HG03432 (cell line): Measurements from ENCODE around the gene NUTM2E.
"Not testable (repeated sequence)": the region's sequence is repeated elsewhere in the genome, so short reads cannot be mapped to it uniquely, and the experiment has no call there.

Source experiments
- ATAC-seq: cut with Tn5 transposase; IDR thresholded peaks from one replicate; pipeline ENCODE4 v1.9.1; 2021; ENCODE audit warnings: mild to moderate bottlenecking, moderate library complexity; ENCODE audit not compliant: unreplicated experiment

NUTM2E gene

DNA sequence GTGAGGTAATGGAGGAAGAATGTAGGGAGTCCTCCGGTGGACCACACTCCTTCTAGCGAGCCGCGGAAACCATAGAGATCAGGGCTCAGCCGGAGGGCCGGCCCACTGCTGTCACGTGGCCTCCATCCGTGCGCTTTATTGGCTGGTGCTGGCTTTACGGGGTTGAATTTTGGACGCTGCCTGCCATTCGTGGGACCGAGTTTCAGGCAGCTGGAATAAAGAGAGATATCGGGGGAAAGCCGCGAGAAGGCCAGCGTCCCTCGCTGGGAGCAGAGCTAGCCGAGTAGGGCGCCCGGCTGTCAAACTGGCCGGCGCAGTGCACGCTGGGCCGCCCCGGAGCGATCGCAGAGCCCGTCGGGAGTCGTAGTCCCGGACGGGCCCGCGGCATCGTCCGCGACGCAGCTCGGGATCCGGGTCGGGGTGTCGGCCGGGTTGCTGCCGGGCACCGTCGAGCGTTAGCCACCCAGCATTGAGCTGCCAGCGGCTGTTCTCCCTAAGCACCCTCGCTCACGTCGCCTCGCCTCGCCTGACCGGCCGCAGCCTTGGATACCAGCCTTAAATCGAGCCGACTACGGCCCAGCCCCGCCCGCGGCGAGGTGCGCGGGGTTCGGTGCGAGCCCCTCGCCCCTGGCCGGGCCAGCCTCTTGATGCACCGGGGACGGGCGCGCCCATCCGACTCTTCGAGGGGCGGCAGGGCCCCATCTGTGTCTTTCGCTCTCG lies at the start of gene NUTM2E:
NUTM2E (plus strand) TSS at position 244 of the 720 bp plus-strand sequence. CDS start 15,002 bp downstream, outside the sequence.
- peak; percentile 94 for ATAC-seq

- ATAC-seq: not testable (repeated sequence)
These were observed 48.5 kb upstream of the NUTM2E start for GRCh38 chr10:79777997-79778396.

- peak; percentile 81 for ATAC-seq
These were observed 47.1 kb upstream of the NUTM2E start for GRCh38 chr10:79779310-79779938.

DNA sequence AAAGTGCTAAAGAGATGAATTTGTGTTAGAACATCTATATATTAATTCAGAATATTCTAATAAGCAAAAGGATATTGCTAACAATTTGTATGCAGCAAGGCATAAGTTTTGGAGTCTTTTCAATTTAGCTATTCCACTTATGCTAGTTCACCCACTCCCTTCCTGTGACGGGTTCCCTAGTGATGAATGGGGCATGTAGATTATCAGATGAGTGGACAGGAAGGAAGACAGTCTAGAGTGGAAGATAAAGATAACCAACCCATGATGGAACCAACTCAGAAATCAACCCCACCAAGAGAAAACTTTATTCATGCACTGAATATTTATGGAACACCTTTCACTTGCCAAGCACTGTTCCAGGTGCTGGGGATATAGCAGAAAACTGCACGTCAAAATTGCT lies 46.5 kb upstream of the NUTM2E start:
- not testable (repeated sequence) for ATAC-seq

- not testable (repeated sequence) for ATAC-seq
These were observed 45.0 kb upstream of the NUTM2E start for GRCh38 chr10:79781584-79781983.

GRCh38 chr10:79787455-79787952 lies 39.0 kb upstream of the NUTM2E start:
- not testable (repeated sequence) for ATAC-seq

DNA sequence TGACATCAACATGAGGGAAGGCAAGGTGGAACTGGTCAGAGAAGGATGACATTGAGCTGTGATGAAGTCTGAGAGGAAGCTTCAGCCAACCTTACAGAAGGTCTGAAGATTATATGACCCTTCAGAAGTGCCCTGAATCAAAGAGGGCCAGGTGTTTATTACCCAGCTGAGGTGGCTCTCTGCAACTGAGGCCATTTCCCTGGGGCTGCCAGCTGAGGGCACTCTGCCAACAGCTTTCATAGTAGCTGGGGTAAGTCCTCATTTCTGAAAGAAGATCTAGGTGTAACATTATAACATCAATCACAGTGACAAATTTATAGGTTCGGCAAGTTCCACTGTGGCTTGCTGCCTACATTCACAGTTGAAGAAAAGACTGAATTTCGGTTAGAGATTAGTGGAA lies 37.2 kb upstream of the NUTM2E start:
- ATAC-seq: not testable (repeated sequence)

DNA sequence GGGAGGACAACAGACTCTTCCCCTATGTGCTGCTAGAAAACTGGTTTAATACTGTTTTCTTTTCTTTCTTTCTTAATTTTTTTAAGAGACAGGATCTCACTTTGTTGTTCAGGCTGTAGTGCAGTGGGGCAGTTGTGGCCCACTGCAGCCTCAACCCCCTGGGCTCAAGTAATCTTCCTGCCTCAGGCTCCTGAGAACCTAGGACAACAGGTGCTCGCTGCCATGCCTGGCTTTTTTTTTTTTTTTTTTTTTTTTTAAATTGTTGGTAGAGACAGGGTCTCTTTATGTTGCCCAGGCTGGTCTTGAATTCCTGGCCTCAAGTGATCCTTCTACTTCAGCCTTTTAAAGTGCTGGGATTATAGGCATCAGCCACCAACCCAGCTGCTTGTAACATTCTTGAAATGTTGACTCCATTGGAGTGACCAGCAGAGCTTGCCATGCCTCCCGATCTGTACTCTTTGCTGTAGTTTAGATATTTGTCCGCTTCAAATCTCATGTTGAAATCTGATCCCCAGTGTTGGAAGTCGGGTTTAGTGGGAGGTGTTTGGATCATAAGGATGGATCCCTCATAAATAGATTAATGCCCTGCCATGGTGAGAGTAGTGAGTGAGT lies 34.5 kb upstream of the NUTM2E start:
- ATAC-seq: not testable (repeated sequence)

- ATAC-seq: not testable (repeated sequence)
These were observed 27.2 kb upstream of the NUTM2E start for GRCh38 chr10:79799337-79799736.

GRCh38 chr10:79805857-79806256 lies 20.7 kb upstream of the NUTM2E start:
- ATAC-seq: not testable (repeated sequence)

DNA sequence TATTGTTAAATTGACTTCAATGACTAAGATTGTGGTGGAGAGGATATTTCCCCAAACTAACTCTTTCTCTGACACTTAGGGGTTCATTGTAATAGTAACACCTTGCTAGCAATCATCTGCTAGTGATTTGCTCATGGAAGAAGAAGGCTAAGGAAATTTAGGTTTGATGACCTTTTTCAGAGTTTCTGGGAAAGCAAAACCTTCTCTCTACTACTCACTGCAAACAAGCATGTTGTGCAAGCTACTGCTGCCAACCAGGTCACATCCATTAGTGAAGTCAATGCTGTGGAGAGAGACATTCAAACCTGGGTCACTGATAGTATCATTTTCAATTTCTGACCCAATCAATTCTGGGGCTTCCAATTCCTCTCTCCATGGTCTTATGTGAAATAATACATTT lies 14.6 kb upstream of the NUTM2E start:
- not testable (repeated sequence) for ATAC-seq

DNA sequence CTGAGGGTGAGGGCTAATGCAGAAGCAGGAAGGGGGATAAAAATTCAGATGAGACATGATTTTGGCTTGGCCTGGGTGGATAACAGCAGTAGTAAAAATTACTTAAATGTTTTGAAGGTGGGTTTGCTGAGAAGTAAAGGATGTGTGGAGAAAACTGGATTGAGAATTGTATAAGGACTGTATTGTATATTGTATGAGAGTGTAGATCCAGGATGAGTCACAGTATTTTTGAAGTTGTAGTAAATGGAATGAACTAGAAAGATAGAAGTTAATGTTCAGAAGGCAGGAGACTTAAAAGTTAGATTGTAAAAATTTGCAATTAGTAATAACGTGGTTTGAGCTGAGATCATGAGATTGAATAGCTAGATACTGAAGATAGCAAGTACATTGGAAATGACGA lies 10.2 kb upstream of the NUTM2E start:
- ATAC-seq: not testable (repeated sequence)

- ATAC-seq: not testable (repeated sequence)
These were observed 3.2 kb upstream of the NUTM2E start for GRCh38 chr10:79823387-79823786.

GRCh38 chr10:79825587-79826011 lies 940 bp upstream of the NUTM2E start:
- peak; percentile 20 for ATAC-seq

DNA sequence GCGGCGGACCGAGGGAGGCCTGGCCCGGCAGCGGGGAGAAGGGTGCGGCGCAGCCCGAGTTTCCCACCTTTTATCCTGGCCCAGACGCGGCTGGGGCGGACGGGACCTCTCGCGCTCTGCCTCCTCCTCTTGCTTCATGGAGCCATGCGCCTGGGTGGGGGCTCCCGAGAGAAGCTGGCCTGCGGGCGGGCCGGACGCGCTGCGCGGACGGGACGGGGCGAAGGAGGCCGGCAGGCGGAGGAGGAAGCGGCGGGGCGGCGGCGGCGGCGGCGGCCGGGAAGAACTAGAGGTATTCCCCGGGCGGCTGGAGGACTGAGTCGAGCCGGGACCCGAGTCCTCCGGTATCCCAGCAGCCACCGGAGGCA lies 426 bp upstream of the NUTM2E start:
- not testable (repeated sequence) for ATAC-seq

- ATAC-seq: not testable (repeated sequence)
These were observed 7.3 kb downstream of the NUTM2E start for GRCh38 chr10:79833833-79834232.

DNA sequence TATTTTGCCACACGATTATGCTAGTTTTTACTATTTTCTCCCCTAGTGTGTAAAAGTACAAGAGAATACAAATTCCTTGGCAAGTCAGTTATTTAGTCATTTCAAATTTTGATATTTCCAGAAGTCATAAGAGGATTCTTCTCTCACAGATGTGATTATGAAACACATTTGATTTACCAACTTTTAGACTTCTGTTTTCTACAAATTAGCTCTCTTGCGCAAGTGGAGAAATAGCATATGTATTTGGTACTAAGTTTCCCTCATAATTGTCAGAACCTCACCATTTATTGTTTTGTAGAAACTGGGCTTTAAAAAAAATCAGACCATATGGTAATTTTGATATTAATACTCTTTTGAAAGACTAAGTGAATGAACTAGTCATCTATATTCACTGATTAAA lies 9.4 kb downstream of the NUTM2E start:
- ATAC-seq: not testable (repeated sequence)

GRCh38 chr10:79836891-79837290 lies 10.4 kb downstream of the NUTM2E start:
- not testable (repeated sequence) for ATAC-seq

DNA sequence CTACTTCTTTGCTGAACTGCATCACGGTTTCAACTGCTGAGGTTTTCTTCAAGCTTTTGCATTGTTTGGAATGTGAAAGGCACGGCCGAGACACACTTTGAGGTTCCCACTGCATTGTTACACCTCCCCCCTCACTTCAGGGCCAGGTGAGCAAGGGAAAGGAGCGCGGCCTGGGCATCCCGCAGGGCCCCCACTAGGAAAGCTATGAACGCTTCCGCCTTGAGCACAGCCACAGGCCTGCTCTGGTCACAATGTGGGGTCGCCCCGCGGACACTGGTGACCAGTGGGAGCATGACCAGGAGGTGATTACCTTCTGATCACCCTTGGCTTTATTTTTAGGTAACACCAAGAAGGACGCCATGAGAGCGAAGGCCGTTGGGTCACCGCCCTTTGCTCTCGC lies 11.9 kb downstream of the NUTM2E start:
- ATAC-seq: not testable (repeated sequence)

GRCh38 chr10:79853191-79853854 lies 26.8 kb downstream of the NUTM2E start:
- ATAC-seq: not testable (repeated sequence)

- ATAC-seq: not testable (repeated sequence)
These were observed 35.7 kb downstream of the NUTM2E start for GRCh38 chr10:79862269-79862668.
